ENCODE results near the gene MYCL.

The MYCL gene

DNA sequence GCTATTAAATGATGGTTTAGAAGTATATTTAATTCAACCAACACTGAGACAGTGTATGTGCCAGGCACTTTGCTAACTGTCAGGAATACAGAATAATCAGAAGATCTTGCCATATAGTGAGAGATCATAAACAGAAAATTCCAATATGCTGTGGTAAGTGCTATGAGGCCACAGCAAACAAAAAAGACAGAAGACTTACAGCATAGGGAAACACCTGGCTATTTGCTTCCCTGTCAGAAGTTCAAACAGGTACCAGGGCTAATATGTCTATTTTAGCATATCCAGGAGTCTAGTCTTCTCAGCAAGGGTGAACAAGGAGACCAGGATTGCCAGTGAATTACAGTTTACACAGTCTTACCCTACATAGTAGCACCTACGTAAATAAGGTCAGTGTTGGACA, 48.8 kb downstream of the MYCL start:
- TF ChIP-seq, protein P1, sequence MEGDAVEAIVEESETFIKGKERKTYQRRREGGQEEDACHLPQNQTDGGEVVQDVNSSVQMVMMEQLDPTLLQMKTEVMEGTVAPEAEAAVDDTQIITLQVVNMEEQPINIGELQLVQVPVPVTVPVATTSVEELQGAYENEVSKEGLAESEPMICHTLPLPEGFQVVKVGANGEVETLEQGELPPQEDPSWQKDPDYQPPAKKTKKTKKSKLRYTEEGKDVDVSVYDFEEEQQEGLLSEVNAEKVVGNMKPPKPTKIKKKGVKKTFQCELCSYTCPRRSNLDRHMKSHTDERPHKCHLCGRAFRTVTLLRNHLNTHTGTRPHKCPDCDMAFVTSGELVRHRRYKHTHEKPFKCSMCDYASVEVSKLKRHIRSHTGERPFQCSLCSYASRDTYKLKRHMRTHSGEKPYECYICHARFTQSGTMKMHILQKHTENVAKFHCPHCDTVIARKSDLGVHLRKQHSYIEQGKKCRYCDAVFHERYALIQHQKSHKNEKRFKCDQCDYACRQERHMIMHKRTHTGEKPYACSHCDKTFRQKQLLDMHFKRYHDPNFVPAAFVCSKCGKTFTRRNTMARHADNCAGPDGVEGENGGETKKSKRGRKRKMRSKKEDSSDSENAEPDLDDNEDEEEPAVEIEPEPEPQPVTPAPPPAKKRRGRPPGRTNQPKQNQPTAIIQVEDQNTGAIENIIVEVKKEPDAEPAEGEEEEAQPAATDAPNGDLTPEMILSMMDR (IDR thresholded peaks at IDR 0.05; ENCODE audit: control insufficient read depth, insufficient read depth, low read depth, low read length, missing control alignments) = no peak
- H3K4me3 ChIP-seq (ENCODE audit: control insufficient read depth, low read depth, low read length) = no peak overlapping the region

DNA sequence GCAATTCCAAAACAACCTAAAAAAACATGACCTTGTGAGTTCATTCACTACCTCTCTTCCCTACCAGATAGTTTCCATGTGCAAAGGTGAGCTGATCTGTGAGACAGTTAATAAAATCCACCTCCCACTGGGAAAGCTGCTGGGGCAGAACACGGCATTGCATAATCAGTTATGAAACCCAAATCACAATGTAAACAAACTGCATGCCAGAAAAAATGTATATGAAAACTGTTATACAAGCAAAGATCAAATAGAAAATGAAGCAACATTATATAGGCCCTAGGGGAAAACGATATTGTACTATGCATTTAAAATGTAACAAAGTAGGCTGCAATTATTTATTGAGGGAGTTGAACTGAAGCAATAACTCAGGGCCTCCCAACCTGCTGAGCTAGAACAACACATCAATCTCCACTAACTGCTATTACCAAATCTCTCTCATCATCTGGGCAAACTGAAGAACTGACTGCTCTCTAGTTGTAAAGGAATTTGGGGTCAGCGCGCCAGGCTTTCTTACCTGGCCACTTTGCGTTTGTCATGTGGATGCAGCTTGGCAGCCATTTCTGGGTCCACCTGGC, 49.4 kb downstream of the MYCL start:
- DNase-seq (ENCODE audit: low read depth) = no peak
- TF ChIP-seq, protein P1 (IDR thresholded peaks at IDR 0.05; ENCODE audit: control insufficient read depth, insufficient read depth, low read depth, low read length, missing control alignments) = no peak
- H3K4me3 ChIP-seq (ENCODE audit: control insufficient read depth, low read depth, low read length) = no peak overlapping the region

More for the DNA sequence above, 48.8 kb downstream of the MYCL start:
- DNase-seq (ENCODE audit: low read depth) = no peak

DNA sequence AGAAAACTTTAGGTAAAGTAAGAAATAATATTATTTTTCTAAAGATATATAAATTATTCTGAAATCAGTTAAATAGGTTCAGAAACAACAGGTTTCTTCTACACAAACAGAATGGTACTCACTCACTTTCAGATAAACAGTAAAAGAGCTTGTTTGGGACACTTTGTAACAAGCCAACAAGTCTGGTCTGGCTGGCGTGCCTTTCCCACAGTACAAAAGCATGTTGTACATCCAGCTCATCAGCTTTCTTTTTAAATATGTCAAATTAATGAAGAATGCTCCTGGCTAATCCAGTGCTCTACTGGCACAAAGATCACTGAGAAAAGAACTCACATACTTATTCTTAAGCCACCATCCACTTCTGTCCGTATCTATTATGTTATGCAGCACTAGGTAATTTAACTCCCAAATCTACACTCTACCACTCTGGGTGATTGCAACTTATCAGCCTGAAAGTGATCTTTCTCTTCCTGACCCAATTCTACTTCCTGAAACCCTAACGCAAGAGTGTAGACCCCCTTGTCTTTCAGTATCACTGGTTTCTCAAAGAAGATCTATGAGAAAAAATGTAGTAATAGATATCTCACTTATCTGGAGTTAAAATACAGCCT, 51.0 kb downstream of the MYCL start:
- TF ChIP-seq, protein P1 (IDR thresholded peaks at IDR 0.05; ENCODE audit: control insufficient read depth, insufficient read depth, low read depth, low read length, missing control alignments) = no peak
- DNase-seq (ENCODE audit: low read depth) = no peak
- no peak overlapping the region for H3K4me3 ChIP-seq (ENCODE audit: control insufficient read depth, low read depth, low read length)

DNA sequence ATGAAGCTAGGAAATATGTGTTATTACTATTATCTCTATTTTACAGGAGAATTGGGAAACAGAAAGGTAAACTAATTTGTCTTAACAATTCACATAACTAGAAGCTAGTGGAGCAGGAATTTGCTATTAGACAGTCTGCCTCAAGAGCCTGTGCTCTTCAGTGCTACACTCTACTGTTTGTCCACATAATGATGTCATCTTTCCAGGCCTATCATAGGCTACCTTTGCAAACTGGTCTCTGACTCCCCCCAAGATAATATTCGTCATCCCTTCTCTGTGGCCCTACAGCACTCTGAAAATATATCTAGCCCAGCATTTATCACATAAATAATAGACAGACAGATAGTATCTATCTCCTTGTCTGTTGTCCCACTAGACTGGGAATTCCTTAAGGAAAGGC, 52.5 kb downstream of the MYCL start:
- TF ChIP-seq, protein P1 (IDR thresholded peaks at IDR 0.05; ENCODE audit: control insufficient read depth, insufficient read depth, low read depth, low read length, missing control alignments) = no peak
- no peak for DNase-seq (ENCODE audit: low read depth)

DNA sequence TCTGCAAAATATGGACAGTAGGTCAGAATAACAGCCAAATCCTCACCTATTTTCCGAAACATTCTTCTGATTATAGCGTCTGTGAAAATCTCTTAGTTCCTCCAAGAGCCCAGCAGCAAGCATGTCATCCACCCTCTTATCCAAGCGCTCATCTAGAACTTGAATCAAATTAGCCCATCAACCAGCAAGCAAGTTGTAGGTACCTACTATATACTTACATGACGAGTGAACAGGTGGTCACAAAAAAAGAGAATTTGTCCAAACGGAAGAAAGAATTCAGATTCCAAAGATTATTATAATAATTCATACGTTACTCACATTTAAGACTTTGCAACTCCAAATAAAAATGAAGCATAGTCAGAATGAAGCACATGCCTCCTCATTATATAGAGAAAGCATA, 53.8 kb downstream of the MYCL start:
- no peak overlapping the region for H3K4me3 ChIP-seq (ENCODE audit: control insufficient read depth, low read depth, low read length)
- TF ChIP-seq, protein P1 (IDR thresholded peaks at IDR 0.05; ENCODE audit: control insufficient read depth, insufficient read depth, low read depth, low read length, missing control alignments) = no peak
- no peak for DNase-seq (ENCODE audit: low read depth)

More for the DNA sequence above, 52.5 kb downstream of the MYCL start:
- no peak overlapping the region for H3K4me3 ChIP-seq (ENCODE audit: control insufficient read depth, low read depth, low read length)

DNA sequence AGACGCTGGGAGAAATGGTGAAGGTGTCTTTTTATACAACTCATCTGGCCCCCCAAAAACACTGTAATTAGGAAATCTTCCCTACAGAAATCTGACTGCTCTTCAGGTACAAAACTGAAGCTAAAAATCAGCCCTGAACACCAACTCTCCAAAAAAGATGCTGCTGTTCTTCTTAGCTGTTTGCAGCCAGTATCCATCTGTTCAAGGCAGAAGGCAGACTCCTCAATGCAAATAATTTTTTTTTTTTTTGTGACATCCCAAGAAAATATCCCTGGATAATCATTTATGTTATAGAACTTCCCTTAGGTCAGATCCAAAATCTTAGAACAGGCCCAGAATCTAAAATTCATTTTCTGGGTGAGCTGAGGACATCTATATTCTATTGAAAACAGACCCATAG, 54.9 kb downstream of the MYCL start:
- H3K4me3 ChIP-seq (ENCODE audit: control insufficient read depth, low read depth, low read length) = no peak overlapping the region
- DNase-seq (ENCODE audit: low read depth) = no peak
- TF ChIP-seq, protein P1 (IDR thresholded peaks at IDR 0.05; ENCODE audit: control insufficient read depth, insufficient read depth, low read depth, low read length, missing control alignments) = no peak

Data from AG09309 (cell line).